Naive thymus-derived CD8-positive, alpha-beta T cell (primary cell): ENCODE results near the gene PLA2G2F. TPM values are rescaled to one million over a fixed set of nuclear protein-coding genes. Genes with fewer than 3 reads are reported as not detected.

Experiments used
- ATAC-seq, 2 donors: fragments of 150-1000 bp; cut with Tn5 transposase in 1 of 2; sonication (Bioruptor Pico), chemical (Tn5 transposase) in 1 of 2; 1 replicate in 1 of 2; 2 replicates in 1 of 2; pipeline ENCODE4 v1.10.0; 2021; ENCODE audit warnings: mild to moderate bottlenecking in 2 of 2, moderate library complexity in 2 of 2
- POLR2A ChIA-PET: fragments of 350-600 bp; sonication (Branson Sonifier 250); formaldehyde crosslinking; loops from one replicate; lab custom pipeline; 2021; ENCODE audit warnings: antibody characterized with exemption; lab: Charles Lee
- DNase-seq, 10 donors: peaks; one replicate each; pipeline versions ENCODE4 v3.0.0 to v3.0.0-alpha.2; 2020 to 2022
- H3K27ac Mint-ChIP-seq, 10 donors: one replicate each; pipeline ENCODE4 v1.8.0; 2020 to 2022; ENCODE audit warnings: mild to moderate bottlenecking in 10 of 10, mixed read lengths in 10 of 10, moderate library complexity in 4 of 10, inconsistent platforms in 1 of 10
- H3K27me3 Mint-ChIP-seq, 5 donors: one replicate each; pipeline ENCODE4 v1.8.0; 2021 to 2022; ENCODE audit warnings: mixed read lengths in 5 of 5
- H3K36me3 Mint-ChIP-seq, 3 donors: one replicate each; pipeline ENCODE4 v1.8.0; 2020 to 2022; ENCODE audit warnings: mixed read lengths in 3 of 3, mild to moderate bottlenecking in 2 of 3, inconsistent platforms in 1 of 3
- H3K4me1 Mint-ChIP-seq, 4 donors: one replicate each; pipeline ENCODE4 v1.8.0; 2021 to 2022; ENCODE audit warnings: mixed read lengths in 4 of 4
- H3K4me3 Mint-ChIP-seq, 10 donors: one replicate each; pipeline ENCODE4 v1.8.0; 2020 to 2022; ENCODE audit warnings: mild to moderate bottlenecking in 10 of 10, mixed read lengths in 10 of 10, moderate library complexity in 6 of 10, inconsistent platforms in 1 of 10
- H3K9me3 Mint-ChIP-seq, 9 donors: one replicate each; pipeline ENCODE4 v1.8.0; 2020 to 2022; ENCODE audit warnings: mixed read lengths in 9 of 9, mild to moderate bottlenecking in 3 of 9, inconsistent platforms in 1 of 9, moderate library complexity in 1 of 9
- polyA plus RNA-seq, 3 donors: library from polyadenylated mRNA; unstranded; fragments of 300-500 nt; fragmentation: Illumina TruSeq; gene quantifications; one replicate each; pipeline ENCODE4 v1.2.3, GENCODE V29; 2021
- total RNA-seq, 8 experiments: library from RNA in 2 of 8; stranded (reverse) in 2 of 8; gene quantifications; one replicate each; pipeline ENCODE4 v1.2.3 and lab custom pipeline; 2021 to 2026

The PLA2G2F gene
- total and polyA plus RNA-seq, 5 experiments from 2014 or later = not detected

DNA sequence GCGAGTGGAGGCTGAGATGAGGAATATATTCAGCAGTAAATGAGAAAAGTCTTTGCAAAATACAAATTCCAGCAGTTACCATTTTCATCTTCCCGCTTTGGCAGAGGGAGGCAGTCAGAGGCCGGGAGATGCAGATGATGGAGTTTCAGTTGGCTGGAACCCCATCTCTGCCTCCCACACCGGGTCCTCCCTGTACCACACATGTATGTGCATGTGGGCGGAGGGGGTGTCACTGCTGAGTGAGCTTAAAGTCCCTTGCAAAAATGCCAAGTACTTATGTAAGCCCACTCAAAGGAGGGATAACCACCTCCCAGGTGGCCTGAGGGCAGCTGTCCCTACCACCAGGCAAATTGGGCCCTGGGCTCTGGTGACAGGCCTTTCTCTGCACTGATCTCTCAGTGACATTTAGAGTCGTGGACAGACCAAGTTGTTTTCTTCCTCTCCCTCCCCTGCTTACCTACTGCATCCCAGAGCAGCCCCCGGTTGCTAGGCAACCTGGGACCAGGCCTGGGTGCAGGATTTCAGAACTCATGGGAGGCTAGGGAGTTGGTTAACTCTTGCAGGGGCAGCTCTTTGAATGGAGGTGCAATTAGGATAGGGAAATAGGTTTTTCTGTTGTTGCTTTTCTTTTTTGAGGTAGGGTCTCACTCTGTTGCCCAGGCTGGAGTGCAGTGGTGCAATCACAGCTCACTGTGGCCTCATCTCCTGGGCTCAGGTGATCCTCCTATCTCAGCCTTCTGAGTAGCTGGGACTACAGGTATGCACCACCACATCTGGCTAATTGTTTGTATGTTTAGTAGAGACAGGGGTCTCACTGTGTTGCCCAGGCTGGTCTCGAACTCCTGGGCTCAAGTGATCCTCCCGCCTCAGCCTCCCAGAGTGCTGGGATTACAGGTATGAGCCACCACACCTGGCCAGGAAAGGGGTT, 29.7 kb downstream of the PLA2G2F start:
- Mint-ChIP-seq H3K4me1 (peaks cover 5 to 14% (median 6%) of the 10 kb centered on the region in 4 donors), H3K27ac (peak overlapping the region in 1 of 10 donors; percentile 57), H3K9me3 (peaks cover 4 to 24% (median 18%) of the 10 kb centered on the region in 9 donors), H3K4me3 (no peak overlapping the region), H3K27me3 (peaks cover 0 to 18% (median 6%) of the 10 kb centered on the region in 5 donors), H3K36me3 (peaks cover 2 to 10% (median 4%) of the 10 kb centered on the region in 3 donors)
- no peak for ATAC-seq
- no peak for DNase-seq
- POLR2A ChIA-PET = no interaction called here

DNA sequence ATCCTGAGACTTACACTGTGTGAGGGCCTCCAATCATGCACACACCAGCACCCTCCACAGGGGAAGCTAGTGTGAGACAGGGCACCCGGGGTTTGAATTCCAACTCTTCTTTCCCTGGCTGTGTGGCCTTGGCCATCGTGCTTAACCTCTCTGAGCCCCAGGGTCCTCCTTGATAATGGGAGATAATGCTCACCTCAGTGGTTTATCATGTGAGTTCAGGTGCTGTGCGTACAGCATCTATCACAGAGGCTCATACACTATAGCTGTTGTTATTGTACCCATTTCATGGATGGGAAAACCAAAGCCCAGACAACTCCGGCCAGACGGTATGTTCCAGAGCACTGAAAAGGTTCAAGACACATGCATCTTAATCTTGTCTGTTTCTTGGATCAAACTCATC, 30.8 kb downstream of the PLA2G2F start:
- no peak overlapping the region for H3K27ac Mint-ChIP-seq
- ATAC-seq (no peak), DNase-seq (no peak)
- H3K4me1 Mint-ChIP-seq = peaks cover 5 to 17% (median 7%) of the 10 kb centered on the region in 4 donors
- peaks cover 2 to 5% (median 4%) of the 10 kb centered on the region in 3 donors for H3K36me3 Mint-ChIP-seq
- H3K27me3 Mint-ChIP-seq = peaks cover 0 to 15% (median 4%) of the 10 kb centered on the region in 5 donors
- H3K4me3 Mint-ChIP-seq = no peak overlapping the region
- peaks cover 4 to 12% (median 7%) of the 10 kb centered on the region in 9 donors for H3K9me3 Mint-ChIP-seq
- POLR2A ChIA-PET = no interaction called here

DNA sequence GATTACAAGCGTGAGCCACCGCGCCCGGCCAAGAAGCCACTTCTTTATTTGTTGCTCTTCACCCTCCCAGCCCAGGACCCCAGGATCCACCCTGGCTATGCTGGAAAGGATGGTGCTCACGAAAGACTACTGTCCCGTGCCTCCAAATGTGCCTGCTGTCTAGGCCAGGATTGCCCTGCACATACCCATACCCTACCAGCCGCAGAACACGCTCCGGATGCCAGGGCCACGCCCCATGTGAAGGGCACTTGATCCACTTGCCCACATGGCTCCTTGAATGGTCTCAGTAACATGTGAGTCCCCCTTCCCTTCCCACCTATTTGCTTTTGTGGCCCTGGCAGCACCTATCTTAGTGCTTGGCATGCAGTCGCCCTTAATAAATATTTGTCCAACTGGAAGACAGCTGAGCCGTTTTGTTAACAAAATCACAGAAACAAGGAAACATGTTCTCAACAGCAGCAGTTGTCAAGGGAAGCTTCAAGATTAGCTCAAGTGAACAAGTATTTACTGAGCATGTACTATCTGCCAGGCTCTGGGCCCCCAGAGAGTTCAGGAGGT, 33.0 kb downstream of the PLA2G2F start:
- ATAC-seq (no peak), DNase-seq (no peak)
- peaks cover 0 to 3% (median 0%) of the 10 kb centered on the region in 9 donors for H3K9me3 Mint-ChIP-seq
- H3K27me3 Mint-ChIP-seq = peaks cover 0 to 8% (median 0%) of the 10 kb centered on the region in 5 donors
- H3K4me1 Mint-ChIP-seq = peaks cover 5 to 18% (median 10%) of the 10 kb centered on the region in 4 donors
- no peak overlapping the region for H3K4me3 Mint-ChIP-seq
- H3K36me3 Mint-ChIP-seq = no peaks in the 10 kb centered on the region
- POLR2A ChIA-PET = no interaction called here
- H3K27ac Mint-ChIP-seq = peak overlapping the region in 1 of 10 donors; percentile 22

DNA sequence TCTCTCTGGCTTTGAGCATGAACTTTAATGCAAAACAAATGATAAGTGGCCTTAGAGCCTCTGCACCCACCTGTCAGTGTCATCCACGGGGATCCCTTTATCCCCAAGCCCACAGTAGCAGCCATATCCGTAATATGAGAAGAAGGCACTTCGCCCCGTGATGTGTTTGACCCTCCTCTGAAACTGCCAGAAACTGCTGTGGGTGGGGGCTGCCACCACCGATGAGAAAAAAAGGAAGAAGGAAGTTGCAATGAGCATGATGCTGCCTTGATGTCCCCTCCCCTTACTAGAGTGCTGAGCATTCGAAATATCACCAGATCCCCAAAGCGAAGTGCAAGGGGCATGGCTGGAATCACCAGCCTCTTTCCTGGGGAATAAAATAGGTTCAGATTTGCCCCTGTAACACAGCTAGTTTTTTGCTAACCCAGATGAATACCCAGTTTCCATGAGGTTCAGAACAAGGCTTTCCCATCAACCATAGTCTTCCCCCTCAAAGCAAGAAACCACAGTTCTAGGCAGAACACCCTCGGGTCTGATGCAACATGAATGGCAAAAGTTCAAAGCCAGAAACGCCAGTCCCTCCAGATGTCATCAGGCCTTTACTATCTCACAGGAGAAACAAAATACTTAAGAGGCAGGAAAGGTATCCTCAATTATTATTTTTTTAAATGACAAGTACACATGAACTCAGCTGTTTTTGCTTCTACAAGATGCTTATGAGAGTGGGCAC, 36.0 kb downstream of the PLA2G2F start:
- Mint-ChIP-seq H3K4me1 (peaks cover 5 to 18% (median 14%) of the 10 kb centered on the region in 4 donors), H3K9me3 (peaks cover 0 to 10% (median 0%) of the 10 kb centered on the region in 9 donors), H3K27ac (no peak overlapping the region), H3K27me3 (no peaks in the 10 kb centered on the region), H3K4me3 (no peak overlapping the region), H3K36me3 (no peaks in the 10 kb centered on the region)
- DNase-seq (peak in 1 of 10 donors; percentile 22), ATAC-seq (no peak)
- POLR2A ChIA-PET = interaction anchor here (0.5 kb wide), 1 partner anchor 459 kb away, joined by 3 read pairs; no protein-coding TSS in a partner anchor

DNA sequence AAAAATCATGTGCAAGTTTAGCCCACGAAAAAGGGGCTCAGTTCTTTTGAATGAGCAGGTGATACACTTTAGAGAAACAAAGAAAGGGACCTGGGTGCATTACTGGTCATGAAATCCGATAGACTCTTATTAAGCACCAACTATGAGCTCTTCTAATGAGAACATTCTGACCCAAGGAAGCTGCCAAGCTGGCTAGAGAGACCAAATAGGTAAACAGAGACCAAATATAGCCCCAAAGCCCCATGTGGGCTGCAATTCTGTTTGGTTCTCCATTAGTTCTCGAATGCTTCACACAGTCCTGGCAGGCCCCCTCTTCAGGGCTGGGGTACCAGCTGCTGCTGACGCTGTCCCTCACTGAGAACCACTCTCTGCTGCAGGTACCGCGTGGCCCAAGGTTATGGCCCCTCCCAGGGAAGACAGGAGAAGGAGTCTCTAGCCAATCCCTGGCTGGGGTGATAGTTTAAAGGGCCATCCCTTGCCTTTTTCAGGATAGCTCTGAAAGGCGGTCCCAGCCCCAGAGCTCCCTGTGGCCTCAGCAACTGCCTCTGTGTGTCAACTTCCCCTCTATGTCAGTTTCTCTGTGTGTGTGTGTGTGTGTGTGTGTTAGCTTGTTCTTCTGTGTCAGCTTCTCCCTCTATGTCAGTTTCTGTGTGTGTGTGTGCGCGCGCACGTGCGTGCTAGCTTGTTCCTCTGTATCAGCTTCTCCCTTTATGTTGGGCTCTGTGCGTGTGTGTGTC, 39.7 kb downstream of the PLA2G2F start:
- peak overlapping the region in 4 of 10 donors; percentile 16 to 47 (median 24) for H3K27ac Mint-ChIP-seq
- no peak for ATAC-seq
- H3K36me3 Mint-ChIP-seq = no peaks in the 10 kb centered on the region
- peaks cover 0 to 14% (median 0%) of the 10 kb centered on the region in 9 donors for H3K9me3 Mint-ChIP-seq
- no peak overlapping the region for H3K4me3 Mint-ChIP-seq
- DNase-seq = no peak
- peaks cover 7 to 15% (median 8%) of the 10 kb centered on the region in 4 donors for H3K4me1 Mint-ChIP-seq
- POLR2A ChIA-PET = no interaction called here
- peaks cover 0 to 2% (median 0%) of the 10 kb centered on the region in 5 donors for H3K27me3 Mint-ChIP-seq

DNA sequence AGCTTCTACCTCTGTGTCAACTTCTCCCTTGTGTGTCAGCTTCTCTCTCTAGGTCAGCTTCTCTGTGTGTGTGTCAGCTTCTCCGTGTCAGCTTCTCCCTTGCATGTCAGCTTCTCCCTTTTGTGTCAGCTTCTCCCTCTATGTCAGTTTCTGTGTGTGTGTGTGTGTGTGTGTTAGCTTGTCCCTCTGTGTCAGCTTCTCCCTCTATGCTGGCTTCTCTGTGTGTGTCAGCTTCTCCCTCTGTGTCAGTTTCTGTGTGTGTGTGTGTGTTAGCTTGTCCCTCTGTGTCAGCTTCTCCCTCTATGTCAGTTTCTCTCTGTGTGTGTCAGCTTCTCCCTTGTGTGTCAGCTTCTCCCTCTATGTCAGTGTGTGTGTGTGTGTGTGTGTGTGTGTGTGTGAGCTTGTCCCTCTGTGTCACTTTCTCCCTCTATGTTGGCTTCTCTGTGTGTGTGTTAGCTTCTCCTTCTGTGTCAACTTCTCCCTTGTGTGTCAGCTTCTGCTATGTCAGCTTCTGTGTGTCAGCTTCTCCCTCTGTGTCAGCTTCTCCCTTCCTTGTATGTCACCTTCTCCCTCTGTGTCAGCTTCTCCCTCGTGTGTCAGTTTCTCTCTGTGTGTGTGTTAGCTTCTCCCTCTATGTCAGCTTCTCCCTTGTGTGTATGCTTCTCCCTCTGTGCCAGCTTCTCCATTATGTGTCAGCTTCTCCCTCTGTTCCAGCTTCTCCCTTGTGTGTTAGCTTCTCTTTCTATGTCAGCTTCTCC, 40.4 kb downstream of the PLA2G2F start:
- ATAC-seq (no peak), DNase-seq (peak in 1 of 10 donors; percentile 23)
- Mint-ChIP-seq H3K27ac (peak overlapping the region in 5 of 10 donors; percentile 16 to 84 (median 47)), H3K4me3 (no peak overlapping the region), H3K4me1 (peaks cover 12 to 18% (median 16%) of the 10 kb centered on the region in 4 donors), H3K27me3 (peaks cover 0 to 2% (median 0%) of the 10 kb centered on the region in 5 donors), H3K9me3 (peaks cover 0 to 14% (median 0%) of the 10 kb centered on the region in 9 donors), H3K36me3 (no peaks in the 10 kb centered on the region)
- POLR2A ChIA-PET = no interaction called here

DNA sequence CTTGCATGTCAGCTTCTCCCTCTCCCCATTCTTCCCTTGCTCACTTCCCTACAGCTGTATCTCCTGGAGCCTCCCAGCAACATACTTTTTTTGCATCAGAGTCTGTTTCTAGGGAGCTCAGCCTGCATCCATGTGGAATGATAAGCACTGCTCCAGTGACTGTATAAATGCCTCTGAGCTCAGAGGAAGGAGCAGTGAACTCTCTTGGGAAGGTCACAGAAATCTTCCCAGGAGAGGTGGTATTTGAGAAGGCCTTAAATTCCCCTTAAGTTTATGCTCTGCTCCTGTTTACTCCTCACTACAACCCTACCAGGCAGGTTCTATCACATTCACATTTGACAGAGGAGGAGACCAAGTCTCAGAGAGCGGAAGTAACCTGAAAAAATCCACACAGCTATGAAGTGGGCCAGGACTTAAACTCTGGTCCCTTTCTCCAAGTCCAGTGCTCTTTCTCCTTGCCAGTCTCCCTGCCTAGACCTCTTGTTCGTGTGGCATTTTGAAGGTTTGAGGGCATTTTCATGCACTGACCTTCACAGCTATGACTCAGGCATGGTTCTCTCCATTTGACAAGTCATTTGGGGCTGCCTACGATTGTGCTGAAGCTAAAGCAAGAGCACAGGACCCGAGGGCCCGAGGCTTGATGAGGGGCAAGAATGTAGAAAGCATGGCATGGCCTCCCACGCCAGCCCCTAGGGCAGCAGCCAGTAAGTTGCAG, 41.2 kb downstream of the PLA2G2F start:
- ATAC-seq (no peak), DNase-seq (peak in 1 of 10 donors; percentile 24)
- H3K4me3 Mint-ChIP-seq = no peak overlapping the region
- no peaks in the 10 kb centered on the region for H3K36me3 Mint-ChIP-seq
- H3K4me1 Mint-ChIP-seq = peaks cover 18 to 20% (median 19%) of the 10 kb centered on the region in 4 donors
- POLR2A ChIA-PET = no interaction called here
- H3K9me3 Mint-ChIP-seq = peaks cover 0 to 14% (median 0%) of the 10 kb centered on the region in 9 donors
- H3K27ac Mint-ChIP-seq = peak overlapping the region in 3 of 10 donors; percentile 35 to 84 (median 77)
- peaks cover 0 to 2% (median 0%) of the 10 kb centered on the region in 5 donors for H3K27me3 Mint-ChIP-seq

DNA sequence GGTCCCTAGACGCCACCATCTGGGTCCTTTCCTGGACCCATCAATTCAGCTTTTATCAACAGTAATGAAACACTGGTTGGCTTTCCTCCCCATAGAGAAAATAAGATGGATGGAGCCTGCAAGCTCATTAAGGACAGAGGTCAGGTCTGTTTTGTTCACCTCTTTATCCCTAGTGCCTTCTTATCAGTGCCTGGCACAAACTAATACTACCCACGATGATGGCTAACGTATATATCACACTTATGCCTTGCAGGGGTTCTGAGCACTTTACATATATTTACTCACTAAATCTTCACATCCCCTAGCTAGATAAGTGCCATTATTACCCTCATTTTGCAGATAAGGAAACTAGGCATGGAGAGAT, 41.7 kb downstream of the PLA2G2F start:
- DNase-seq (no peak), ATAC-seq (no peak)
- POLR2A ChIA-PET = no interaction called here
- H3K4me1 Mint-ChIP-seq = peaks cover 21 to 23% (median 22%) of the 10 kb centered on the region in 4 donors
- H3K9me3 Mint-ChIP-seq = peaks cover 0 to 14% (median 0%) of the 10 kb centered on the region in 9 donors
- H3K36me3 Mint-ChIP-seq = no peaks in the 10 kb centered on the region
- H3K4me3 Mint-ChIP-seq = no peak overlapping the region
- no peak overlapping the region for H3K27ac Mint-ChIP-seq
- peaks cover 0 to 2% (median 0%) of the 10 kb centered on the region in 5 donors for H3K27me3 Mint-ChIP-seq

DNA sequence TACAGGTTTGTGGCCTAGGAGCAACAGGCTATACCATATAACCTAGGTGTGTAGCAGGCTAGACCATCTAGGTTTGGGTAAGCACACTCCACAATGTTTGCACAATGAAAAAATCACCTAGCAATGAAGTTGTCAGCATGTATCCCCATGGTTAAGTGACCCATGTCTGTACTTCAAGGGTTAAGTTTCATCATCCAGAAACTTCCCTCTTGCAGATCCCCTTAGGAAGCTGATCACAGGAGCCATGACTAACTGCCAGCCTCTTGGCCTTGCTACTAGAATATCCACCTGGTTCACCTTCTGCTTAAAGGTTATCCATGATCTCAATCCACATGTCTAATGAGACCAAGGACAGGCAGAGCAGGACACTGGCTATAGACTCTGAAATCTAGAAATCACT, 43.3 kb downstream of the PLA2G2F start:
- Mint-ChIP-seq H3K9me3 (peaks cover 0 to 14% (median 0%) of the 10 kb centered on the region in 9 donors), H3K27ac (no peak overlapping the region), H3K36me3 (no peaks in the 10 kb centered on the region), H3K4me3 (no peak overlapping the region), H3K4me1 (peaks cover 32 to 37% (median 34%) of the 10 kb centered on the region in 4 donors), H3K27me3 (peaks cover 0 to 2% (median 0%) of the 10 kb centered on the region in 5 donors)
- POLR2A ChIA-PET = no interaction called here
- no peak for ATAC-seq
- DNase-seq = peak in 1 of 10 donors; percentile 28

DNA sequence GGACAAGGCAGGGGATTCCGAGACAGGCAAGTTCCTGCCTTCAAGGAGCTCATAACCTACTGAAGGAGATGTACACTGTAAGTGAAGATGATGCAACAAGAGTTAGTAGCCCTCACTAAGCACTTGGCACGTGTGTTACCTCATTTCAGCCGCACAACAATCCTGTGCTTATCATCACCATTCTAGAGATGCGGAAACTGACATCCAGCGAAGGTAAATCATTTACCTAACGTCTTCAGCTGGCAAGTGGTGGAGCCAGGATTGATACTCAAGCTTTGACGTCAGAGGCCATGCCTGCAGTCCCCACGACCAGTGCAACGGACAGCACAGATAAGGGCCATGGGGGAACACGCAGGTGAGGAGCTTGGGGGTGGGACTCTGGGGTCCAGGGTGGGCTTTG, 43.9 kb downstream of the PLA2G2F start:
- DNase-seq (peak in 1 of 10 donors; percentile 50), ATAC-seq (no peak)
- peaks cover 0 to 14% (median 0%) of the 10 kb centered on the region in 9 donors for H3K9me3 Mint-ChIP-seq
- H3K27me3 Mint-ChIP-seq = peaks cover 0 to 2% (median 0%) of the 10 kb centered on the region in 5 donors
- H3K4me3 Mint-ChIP-seq = no peak overlapping the region
- POLR2A ChIA-PET = no interaction called here
- peaks cover 34 to 43% (median 40%) of the 10 kb centered on the region in 4 donors for H3K4me1 Mint-ChIP-seq
- peak overlapping the region in 3 of 10 donors; percentile 30 to 82 (median 58) for H3K27ac Mint-ChIP-seq
- no peaks in the 10 kb centered on the region for H3K36me3 Mint-ChIP-seq
